Caki2 (cell line): ENCODE results near the gene TTLL11. TPM values are rescaled to one million over a fixed set of nuclear protein-coding genes. Genes with fewer than 3 reads are reported as not detected.

ENCODE experiments used
- DNase-seq: peaks from one replicate; pipeline ENCODE4 v3.0.0-alpha.2; 2015; ENCODE audit warnings: low read depth
- in situ Hi-C: cut with HindIII; loops from 2 replicates; pipeline ENCODE4 v1.10.0; 2016; ENCODE audit warnings: low sequenced_read_pairs, low pct_unique_long_range_greater_than_20kb, mixed read lengths
- total RNA-seq: library from RNA; depleted of rRNA; stranded (reverse); fragments of >200 nt; shearing (Covaris generic); gene quantifications from 2 replicates; pipeline ENCODE4 v1.2.3, GENCODE V29; 2014; ENCODE audit warnings: low replicate concordance

TTLL11 gene
- total RNA-seq, 1 experiment from 2014 or later, result 1.7 TPM

GRCh38 chr9:121788686-121789366 lies 304.3 kb downstream of the TTLL11 start:
- in situ Hi-C loops, result no loop called here

GRCh38 chr9:121786998-121787422 lies 306.1 kb downstream of the TTLL11 start:
- no peak for DNase-seq
- in situ Hi-C loops, result no loop called here

More at GRCh38 chr9:121788686-121789366, 304.3 kb downstream of the TTLL11 start:
- DNase-seq, result no peak

- in situ Hi-C loops, result no loop called here
- DNase-seq, result no peak
These were observed 306.6 kb downstream of the TTLL11 start for GRCh38 chr9:121786543-121786948.

- in situ Hi-C loops, result no loop called here
- DNase-seq, result no peak
These were observed 307.2 kb downstream of the TTLL11 start for GRCh38 chr9:121785673-121786542.

GRCh38 chr9:121784731-121785411 lies 308.2 kb downstream of the TTLL11 start:
- in situ Hi-C loops, result no loop called here
- DNase-seq, result no peak

GRCh38 chr9:121783521-121784507 lies 309.3 kb downstream of the TTLL11 start:
- in situ Hi-C loops, result no loop called here
- no peak for DNase-seq

- in situ Hi-C loops, result no loop called here
- no peak for DNase-seq
These were observed 310.0 kb downstream of the TTLL11 start for GRCh38 chr9:121783111-121783510.

- in situ Hi-C loops, result no loop called here
These were observed 310.5 kb downstream of the TTLL11 start for GRCh38 chr9:121782514-121783110.

GRCh38 chr9:121781701-121782464 lies 311.2 kb downstream of the TTLL11 start:
- DNase-seq, result no peak
- in situ Hi-C loops, result no loop called here

More at GRCh38 chr9:121782514-121783110, 310.5 kb downstream of the TTLL11 start:
- no peak for DNase-seq

- in situ Hi-C loops, result no loop called here
- DNase-seq, result no peak
These were observed 312.0 kb downstream of the TTLL11 start for GRCh38 chr9:121781145-121781548.

GRCh38 chr9:121780177-121781040 lies 312.7 kb downstream of the TTLL11 start:
- in situ Hi-C loops, result no loop called here
- no peak for DNase-seq

- no peak for DNase-seq
- in situ Hi-C loops, result no loop called here
These were observed 313.6 kb downstream of the TTLL11 start for GRCh38 chr9:121779381-121780117.

- in situ Hi-C loops, result no loop called here
- no peak for DNase-seq
These were observed 314.6 kb downstream of the TTLL11 start for GRCh38 chr9:121778252-121779225.
